Medulla oblongata (tissue), 1 donor: ENCODE data around the gene DDX17.

Experiments
- DNase-seq: peaks from one replicate; pipeline ENCODE4 v3.0.0-alpha.2; 2015; ENCODE audit errors: extremely low spot score

The DDX17 gene

GRCh38 chr22:38448945-38449745 lies 57.0 kb downstream of the DDX17 start:
- DNase-seq: no peak

GRCh38 chr22:38446018-38446601 lies 60.0 kb downstream of the DDX17 start:
- DNase-seq: no peak

GRCh38 chr22:38444783-38445182 lies 61.3 kb downstream of the DDX17 start:
- no peak for DNase-seq

GRCh38 chr22:38443628-38444521 lies 62.2 kb downstream of the DDX17 start:
- DNase-seq: no peak

- DNase-seq: no peak
Observed at GRCh38 chr22:38442967-38443627, 63.0 kb downstream of the DDX17 start.

- DNase-seq: no peak
Observed at GRCh38 chr22:38441620-38442287, 64.4 kb downstream of the DDX17 start.

- no peak for DNase-seq
Observed at GRCh38 chr22:38440747-38441350, 65.3 kb downstream of the DDX17 start.

GRCh38 chr22:38437416-38437815 lies 68.7 kb downstream of the DDX17 start:
- DNase-seq: no peak

GRCh38 chr22:38436629-38437395 lies 69.3 kb downstream of the DDX17 start:
- no peak for DNase-seq

- no peak for DNase-seq
Observed at GRCh38 chr22:38435965-38436364, 70.1 kb downstream of the DDX17 start.

GRCh38 chr22:38435010-38435409 lies 71.1 kb downstream of the DDX17 start:
- no peak for DNase-seq

GRCh38 chr22:38433871-38434270 lies 72.2 kb downstream of the DDX17 start:
- no peak for DNase-seq
